Neural cell (in vitro differentiated cells): Measurements from ENCODE around the gene CACNA1B.
"Not testable (repeated sequence)": the region's sequence is repeated elsewhere in the genome, so short reads cannot be mapped to it uniquely, and the experiment has no call there.

ENCODE experiments used
- CTCF ChIP-seq: fragments of 450-650 bp; IDR thresholded peaks from 2 replicates; pipeline ENCODE4 v1.5.1; 2014; ENCODE audit warnings: antibody characterized with exemption, mild to moderate bottlenecking, moderate library complexity; ENCODE audit not compliant: poor library complexity, severe bottlenecking
- EZH2 ChIP-seq: fragments of 200-600, 300-800 bp; shearing (Covaris generic), sonication (generic); IDR thresholded peaks from 2 replicates; pipeline ENCODE4 v1.6.1; 2014; ENCODE audit warnings: antibody characterized with exemption, low read length, borderline replicate concordance, mild to moderate bottlenecking; ENCODE audit not compliant: insufficient read depth, poor library complexity, severe bottlenecking
- POLR2AphosphoS5 ChIP-seq: IDR thresholded peaks from 2 replicates; pipeline ENCODE4 v1.6.1; 2012

- TF ChIP-seq CTCF, EZH2, POLR2AphosphoS5: not testable (repeated sequence)
Observed at GRCh38 chr9:138143491-138143890, 265.9 kb downstream of the CACNA1B start.
